Right lobe of liver (tissue), 6 donors: Measurements from ENCODE around the gene GPR155. TPM values are rescaled to one million over a fixed set of nuclear protein-coding genes. Genes with fewer than 3 reads are reported as not detected.

Experiments
- ATAC-seq, 4 donors: fragments of 200-7000 bp; cut with Tn5 transposase; one replicate each; pipeline ENCODE4 v1.9.1; 2020; ENCODE audit warnings: mild to moderate bottlenecking in 4 of 4, moderate library complexity in 4 of 4
- DNase-seq, 3 donors: peaks; one replicate each; pipeline ENCODE4 v3.0.0-alpha.2; 2020
- H3K27ac ChIP-seq, 3 donors: fragments of 200-600 bp; one replicate each; pipeline ENCODE4 v1.8.0; 2022
- H3K27me3 ChIP-seq, 2 donors: fragments of 200-600 bp; one replicate each; pipeline ENCODE4 v1.8.0; 2022
- H3K36me3 ChIP-seq, 4 donors: fragments of 200-600 bp; sonication (generic) in 1 of 4; one replicate each; pipeline versions ENCODE4 v1.5.1 to v1.8.0; 2017 to 2022; ENCODE audit warnings: control low read depth in 1 of 4
- H3K4me1 ChIP-seq, 4 donors: fragments of 200-600 bp; sonication (generic) in 1 of 4; one replicate each; pipeline versions ENCODE4 v1.5.1 to v1.8.0; 2017 to 2022; ENCODE audit warnings: control low read depth in 1 of 4
- H3K4me3 ChIP-seq, 3 donors: fragments of 200-600 bp; one replicate each; pipeline ENCODE4 v1.8.0; 2022
- H3K9me3 ChIP-seq, 4 donors: fragments of 200-600 bp; sonication (generic) in 1 of 4; one replicate each; pipeline versions ENCODE4 v1.5.1 to v1.8.0; 2017 to 2022; ENCODE audit warnings: control low read depth in 1 of 4
- POLR2A ChIP-seq: fragments of 450-650 bp; IDR thresholded peaks from one replicate; pipeline ENCODE4 v1.6.1; 2017; ENCODE audit warnings: antibody characterized with exemption, mild to moderate bottlenecking
- WGBS: methylation state at CpG from one replicate; pipeline ENCODE4 v1.1.6; 2018; ENCODE audit warnings: low coverage, low lambda C conversion rate; ENCODE audit not compliant: insufficient coverage; ENCODE audit errors: missing lambda C conversion rate; 5-methylcytosine and 5-hydroxymethylcytosine counted together
- intact Hi-C, 2 donors: fragments of 100-400 bp; cut with DNase I; formaldehyde crosslinking; loops; one replicate each; pipeline versions ENCODE4 v1.11.2 to v1.14.1; 2022
- total RNA-seq, 6 experiments: library from RNA; depleted of rRNA in 2 of 6; stranded (reverse); fragments of >200 nt in 2 of 6; fragmentation: NEBNext Ultra II Directional in 3 of 6; extraction: Animal tissue kit (Norgen Biotek cat#: 25700) in 3 of 6; gene quantifications; one replicate each; pipeline versions ENCODE4 v1.1.0 to v1.2.4, GENCODE V29; 2016 to 2023
- TF ChIP-seq, protein P1 (sequence below), 4 donors: fragments of 200-600 bp in 3 of 4; fragments of 450-650 bp in 1 of 4; IDR thresholded peaks; one replicate each; pipeline versions ENCODE4 v1.5.1 to v1.8.0; 2016 to 2022; ENCODE audit warnings: antibody characterized with exemption in 4 of 4, mild to moderate bottlenecking in 2 of 4
- donor health status: DM: no; HTN: yes; CAD: no.
- donor health status: DM: no; HTN: no; CAD: no.
- donor health status: DM: no; HTN: no; CAD: no.
- donor health status: DM: no; HTN: yes; CAD: no.
- donor health status: DM: no; HTN: yes; CAD: no.

Gene GPR155
- total RNA-seq, 6 experiments from 2014 or later, result 6.5 to 11.3 (median 7.7) TPM

DNA sequence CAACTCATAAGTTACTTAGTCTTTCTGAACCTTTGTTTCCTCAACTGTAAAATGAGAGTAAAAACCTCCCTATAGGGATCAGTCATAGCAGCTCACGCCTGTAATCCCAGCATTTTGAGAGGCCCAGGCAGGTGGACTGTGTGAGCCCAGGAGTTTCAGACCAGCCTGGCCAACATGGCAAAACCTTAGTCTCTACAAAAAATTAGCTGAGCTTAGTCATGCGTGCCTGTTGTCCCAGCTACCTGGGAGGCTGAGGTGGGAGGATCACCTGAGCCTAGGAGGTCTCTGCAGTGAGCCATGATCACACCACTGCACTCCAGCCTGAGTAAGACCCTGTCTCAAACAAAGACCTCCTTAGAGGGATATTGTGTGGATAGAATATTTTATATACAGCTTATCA is 2.3 kb downstream of the GPR155 start:
- ATAC-seq, result no peak
- H3K27ac ChIP-seq, result no peak overlapping the region

DNA sequence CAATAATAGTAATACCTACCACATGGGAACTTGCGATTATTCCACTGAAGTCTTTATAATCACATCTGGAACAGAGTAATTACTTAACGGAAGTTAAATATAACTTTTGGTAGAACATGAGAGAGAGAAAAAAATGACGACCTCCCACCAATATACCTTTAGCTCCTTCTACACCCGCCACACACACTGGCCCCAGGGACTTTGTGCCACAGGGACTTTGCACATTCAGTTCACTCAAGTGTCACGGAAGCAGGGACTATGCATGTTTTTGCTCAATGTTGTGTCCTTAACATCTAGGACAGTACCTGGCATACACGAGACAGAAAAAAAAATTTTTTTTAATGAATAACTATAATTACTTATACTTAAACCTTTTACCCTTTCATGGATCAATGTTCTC is 4.0 kb downstream of the GPR155 start:
- no peaks in the 10 kb centered on the region for H3K4me1 ChIP-seq
- no peaks in the 10 kb centered on the region for H3K9me3 ChIP-seq
- TF ChIP-seq, protein P1, sequence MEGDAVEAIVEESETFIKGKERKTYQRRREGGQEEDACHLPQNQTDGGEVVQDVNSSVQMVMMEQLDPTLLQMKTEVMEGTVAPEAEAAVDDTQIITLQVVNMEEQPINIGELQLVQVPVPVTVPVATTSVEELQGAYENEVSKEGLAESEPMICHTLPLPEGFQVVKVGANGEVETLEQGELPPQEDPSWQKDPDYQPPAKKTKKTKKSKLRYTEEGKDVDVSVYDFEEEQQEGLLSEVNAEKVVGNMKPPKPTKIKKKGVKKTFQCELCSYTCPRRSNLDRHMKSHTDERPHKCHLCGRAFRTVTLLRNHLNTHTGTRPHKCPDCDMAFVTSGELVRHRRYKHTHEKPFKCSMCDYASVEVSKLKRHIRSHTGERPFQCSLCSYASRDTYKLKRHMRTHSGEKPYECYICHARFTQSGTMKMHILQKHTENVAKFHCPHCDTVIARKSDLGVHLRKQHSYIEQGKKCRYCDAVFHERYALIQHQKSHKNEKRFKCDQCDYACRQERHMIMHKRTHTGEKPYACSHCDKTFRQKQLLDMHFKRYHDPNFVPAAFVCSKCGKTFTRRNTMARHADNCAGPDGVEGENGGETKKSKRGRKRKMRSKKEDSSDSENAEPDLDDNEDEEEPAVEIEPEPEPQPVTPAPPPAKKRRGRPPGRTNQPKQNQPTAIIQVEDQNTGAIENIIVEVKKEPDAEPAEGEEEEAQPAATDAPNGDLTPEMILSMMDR (IDR thresholded peaks at IDR 0.05), result no peak
- TF ChIP-seq POLR2A, result no peak
- DNase-seq (no peak), ATAC-seq (no peak)
- H3K27ac ChIP-seq, result no peak overlapping the region
- intact Hi-C loops, result no loop called here
- no peaks in the 10 kb centered on the region for H3K27me3 ChIP-seq
- 77% methylated on average over 6 of the region's 6 CpGs for WGBS
- H3K4me3 ChIP-seq, result no peak overlapping the region
- H3K36me3 ChIP-seq, result no peaks in the 10 kb centered on the region

More for the DNA sequence above, 2.3 kb downstream of the GPR155 start:
- Histone ChIP-seq H3K27me3 (no peaks in the 10 kb centered on the region), H3K4me1 (no peaks in the 10 kb centered on the region), H3K9me3 (no peaks in the 10 kb centered on the region), H3K36me3 (no peaks in the 10 kb centered on the region), H3K4me3 (no peak overlapping the region)
- 92% methylated on average over 2 of the region's 2 CpGs for WGBS
- intact Hi-C loops, result no loop called here
- DNase-seq, result no peak
- TF ChIP-seq POLR2A, result no peak
- TF ChIP-seq, protein P1 (IDR thresholded peaks at IDR 0.05), result no peak

DNA sequence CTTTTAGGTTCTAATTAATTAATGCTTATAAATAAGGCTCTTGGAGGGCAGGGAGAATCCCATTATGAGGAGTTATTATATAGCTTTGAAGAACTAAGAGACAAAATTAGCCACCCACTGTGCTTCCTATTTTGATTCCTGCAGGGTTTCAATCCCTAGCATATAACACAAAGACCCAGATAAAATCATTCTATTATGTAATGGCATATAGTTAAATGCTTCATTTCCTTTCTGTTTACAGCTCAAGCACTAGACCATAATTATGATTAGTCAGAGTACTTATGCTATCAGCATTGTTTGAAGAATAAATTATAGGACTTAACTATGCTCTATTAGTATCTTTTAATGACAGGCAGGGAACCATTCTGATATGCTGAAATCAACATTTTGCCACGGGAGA is 9.1 kb downstream of the GPR155 start:
- no peaks in the 10 kb centered on the region for H3K27me3 ChIP-seq
- H3K27ac ChIP-seq, result no peak overlapping the region
- intact Hi-C loops, result no loop called here
- 100% methylated on average over 1 of the region's 1 CpG for WGBS
- ATAC-seq (no peak), DNase-seq (no peak)
- no peak overlapping the region for H3K4me3 ChIP-seq
- H3K36me3 ChIP-seq, result no peaks in the 10 kb centered on the region
- TF ChIP-seq POLR2A, result no peak
- TF ChIP-seq, protein P1 (IDR thresholded peaks at IDR 0.05), result no peak
- H3K4me1 ChIP-seq, result no peaks in the 10 kb centered on the region
- H3K9me3 ChIP-seq, result no peaks in the 10 kb centered on the region

DNA sequence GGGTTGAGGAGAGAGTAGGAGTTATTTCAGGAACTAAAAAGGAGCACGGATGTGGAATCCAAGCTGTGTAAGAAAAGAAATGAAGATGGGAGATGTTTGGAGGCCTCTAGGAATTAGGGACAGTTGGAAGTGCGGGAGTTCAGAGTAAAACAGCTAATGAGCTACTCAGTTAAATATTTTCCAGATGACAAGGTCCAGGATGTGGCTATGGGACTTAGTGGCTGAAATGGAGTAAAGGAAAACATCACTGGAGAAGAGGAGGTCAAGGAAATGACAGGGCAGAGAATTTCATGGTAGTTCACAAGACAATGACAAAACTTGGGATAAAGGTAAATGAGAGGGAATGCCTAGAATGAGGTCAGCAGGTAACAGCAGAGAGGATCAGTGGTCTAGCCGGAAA is 13.0 kb downstream of the GPR155 start:
- DNase-seq (no peak), ATAC-seq (no peak)
- Histone ChIP-seq H3K4me1 (no peaks in the 10 kb centered on the region), H3K4me3 (no peak overlapping the region), H3K27ac (no peak overlapping the region), H3K27me3 (no peaks in the 10 kb centered on the region), H3K36me3 (no peaks in the 10 kb centered on the region), H3K9me3 (no peaks in the 10 kb centered on the region)
- WGBS, result 60% methylated on average over 3 of the region's 3 CpGs
- intact Hi-C loops, result no loop called here
- TF ChIP-seq, protein P1 (IDR thresholded peaks at IDR 0.05), result no peak
- no peak for TF ChIP-seq POLR2A

DNA sequence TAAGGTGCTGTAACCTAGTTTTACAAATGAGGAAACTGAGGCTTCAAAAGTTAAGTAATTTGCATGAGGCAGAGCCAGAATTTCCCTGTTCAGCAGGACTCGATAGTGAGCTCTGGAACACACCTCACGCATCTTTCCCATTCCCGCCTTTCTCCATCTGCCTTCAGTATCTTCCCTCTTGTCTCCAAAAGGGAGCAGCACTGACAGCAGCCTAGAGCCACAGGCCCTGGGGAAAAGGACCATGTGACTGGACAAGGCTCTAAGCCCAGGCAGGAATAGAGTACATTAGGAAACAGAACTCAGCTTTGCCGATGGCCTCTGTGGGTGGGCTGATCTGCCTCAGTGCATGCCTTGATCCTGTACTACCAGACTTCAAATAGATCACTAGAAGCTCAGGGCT is 21.5 kb downstream of the GPR155 start:
- no peaks in the 10 kb centered on the region for H3K9me3 ChIP-seq
- ATAC-seq, result peak; percentile 32 to 46 (median 38)
- no peaks in the 10 kb centered on the region for H3K27me3 ChIP-seq
- H3K4me3 ChIP-seq, result no peak overlapping the region
- no peaks in the 10 kb centered on the region for H3K36me3 ChIP-seq
- intact Hi-C loops, result loop anchor here (10.0 kb wide), 2 partner anchors 59 to 139 kb away; no protein-coding TSS in a partner anchor
- 62% methylated on average over 2 of the region's 4 CpGs for WGBS
- TF ChIP-seq, protein P1 (IDR thresholded peaks at IDR 0.05), result peak in 1 of 4 donors; percentile 10
- TF ChIP-seq POLR2A, result no peak
- no peak overlapping the region for H3K27ac ChIP-seq
- no peaks in the 10 kb centered on the region for H3K4me1 ChIP-seq
- no peak for DNase-seq
